Occipital lobe (tissue), 2 donors: Measurements from ENCODE around the gene TMEM238. TPM values are rescaled to one million over a fixed set of nuclear protein-coding genes. Genes with fewer than 3 reads are reported as not detected.
"Not testable (repeated sequence)": the region's sequence is repeated elsewhere in the genome, so short reads cannot be mapped to it uniquely, and the experiment has no call there.

Source experiments
- DNase-seq: peaks from one replicate; lab custom pipeline; 2025; lab: John Stamatoyannopoulos, UW
- total RNA-seq: library from RNA; depleted of rRNA; stranded (reverse); fragments of >200 nt; gene quantifications from one replicate; pipeline ENCODE4 v1.2.3, GENCODE V29; 2014

The TMEM238 gene
- total RNA-seq, 1 donor from 2014 or later, result not detected

GRCh38 chr19:55341171-55341588 lies 42.9 kb downstream of the TMEM238 start:
- DNase-seq, result peak; percentile 9

DNA sequence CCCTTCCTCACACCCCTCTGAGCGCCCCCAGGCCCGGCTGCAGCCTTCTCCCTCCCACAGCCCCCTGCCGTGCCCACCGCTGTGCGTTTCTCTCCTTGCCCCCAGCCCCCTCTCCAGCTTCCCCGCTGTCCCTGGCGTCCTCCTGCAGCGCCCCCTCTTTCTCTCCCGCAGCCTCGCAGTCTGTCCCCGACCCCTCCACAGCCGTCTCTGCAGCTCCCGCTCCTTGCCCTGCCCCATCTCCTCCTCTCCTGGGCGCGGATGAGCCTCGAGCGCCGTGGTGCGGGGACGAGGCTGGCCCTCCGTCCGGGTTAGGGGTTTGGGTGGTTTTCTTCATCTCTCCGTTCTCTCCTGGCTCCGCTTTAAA lies 43.3 kb downstream of the TMEM238 start:
- DNase-seq, result no peak

DNA sequence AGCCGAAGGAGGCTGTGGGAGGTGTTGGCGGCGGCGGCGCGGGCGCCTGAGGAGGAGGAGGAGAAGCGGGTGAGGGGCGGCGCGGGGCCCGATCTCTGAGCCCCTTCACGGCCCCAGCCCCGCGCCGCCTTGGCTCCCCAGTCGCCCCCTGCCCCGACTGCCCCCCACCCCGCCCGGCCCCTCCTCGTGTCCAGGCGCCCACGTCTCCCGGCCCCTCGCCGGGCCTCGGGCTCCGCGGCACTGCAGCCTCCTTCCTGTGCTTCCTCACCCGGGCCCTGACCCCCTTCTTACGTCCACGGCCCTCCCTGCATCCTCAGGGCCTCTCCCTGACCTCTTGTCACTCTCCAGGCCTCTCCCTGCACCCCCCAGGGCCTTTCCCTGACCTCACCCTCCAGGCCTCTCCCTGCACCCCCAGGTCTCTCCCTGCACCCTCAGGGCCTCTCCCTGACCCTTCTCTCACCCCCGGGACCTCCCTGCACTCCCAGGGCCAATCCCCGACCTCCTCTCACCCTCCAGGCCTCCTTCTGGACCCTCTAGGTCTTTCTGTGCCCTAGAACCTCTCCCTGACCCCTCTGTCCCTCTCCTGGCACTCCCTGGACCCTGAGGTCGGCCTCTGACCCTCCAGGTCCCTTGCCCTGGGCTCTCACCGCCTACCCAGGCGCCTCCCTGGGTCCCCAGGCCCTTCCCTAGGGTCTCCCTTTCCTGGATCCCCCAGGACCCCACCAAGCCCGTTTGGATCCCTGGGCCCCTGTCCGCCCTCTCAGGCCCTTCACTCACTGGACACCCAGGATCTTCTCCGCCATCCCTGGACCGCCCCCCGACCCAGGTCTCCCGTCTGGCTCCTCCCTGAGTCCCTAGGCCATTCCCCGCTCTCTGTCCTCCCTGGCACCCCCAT lies 44.0 kb downstream of the TMEM238 start:
- no peak for DNase-seq

- DNase-seq, result peak; percentile 100
Observed at GRCh38 chr19:55339105-55339888, 44.8 kb downstream of the TMEM238 start, which contains the start of gene KMT5C. Gene KMT5C, plus strand, starts transcription at chr19:55339876. Its CDS starts 2,061 bp downstream, at chr19:55341937.

DNA sequence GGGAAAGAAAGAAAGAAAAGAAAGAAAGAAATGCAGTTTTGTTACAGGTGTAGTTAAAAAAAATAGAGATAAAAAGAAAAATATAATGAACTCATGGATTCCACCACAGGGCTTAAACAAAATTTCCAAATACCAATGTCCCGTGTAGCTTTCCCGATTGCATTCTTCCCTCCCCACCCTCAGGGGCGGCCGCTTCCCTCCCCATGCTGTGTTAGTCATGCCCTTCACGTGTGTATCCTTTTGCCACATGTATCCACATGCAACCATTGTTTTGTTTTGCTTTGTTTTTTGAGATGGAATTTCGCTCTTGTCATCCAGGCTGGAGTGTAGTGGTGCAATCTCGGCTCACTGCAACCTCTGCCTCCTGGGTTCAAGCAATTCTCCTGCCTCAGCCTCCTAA lies 48.0 kb downstream of the TMEM238 start:
- no peak for DNase-seq

- DNase-seq, result no peak
Observed at GRCh38 chr19:55333870-55334269, 50.2 kb downstream of the TMEM238 start.

GRCh38 chr19:55329791-55330190 lies 54.3 kb downstream of the TMEM238 start:
- not testable (repeated sequence) for DNase-seq

Other genes starting within 250 kb of the TMEM238 start
- gene TNNT1, start 235.1 kb downstream of the TMEM238 start, total RNA-seq, result not detected
- not detected for gene TNNI3, start 226.6 kb downstream of the TMEM238 start, total RNA-seq
- 0.31 TPM for gene DNAAF3, start 217.7 kb downstream of the TMEM238 start, total RNA-seq
- 36.8 TPM for gene SYT5, start 204.0 kb downstream of the TMEM238 start, total RNA-seq
- gene PTPRH, start 174.8 kb downstream of the TMEM238 start, total RNA-seq, result 0.47 TPM
- 0.78 TPM for gene TMEM86B, start 155.5 kb downstream of the TMEM238 start, total RNA-seq
- gene PPP6R1, start 125.3 kb downstream of the TMEM238 start, total RNA-seq, result 11.4 TPM
- gene HSPBP1, start 104.2 kb downstream of the TMEM238 start, total RNA-seq, result 23.4 TPM
- 67.1 TPM for gene BRSK1, start 100.3 kb downstream of the TMEM238 start, total RNA-seq
- gene TMEM150B, start 59.0 kb downstream of the TMEM238 start, total RNA-seq, result 0.47 TPM
- gene KMT5C, start 44.4 kb downstream of the TMEM238 start, total RNA-seq, result 6.9 TPM
- not detected for gene COX6B2, start 29.6 kb downstream of the TMEM238 start, total RNA-seq
- not detected for gene GARIN5B, start 21.0 kb downstream of the TMEM238 start, total RNA-seq
- 0.16 TPM for gene IL11, start 13.8 kb downstream of the TMEM238 start, total RNA-seq
- not detected for gene TMEM190, start 7.5 kb downstream of the TMEM238 start, total RNA-seq
- gene RPL28, start 1.6 kb upstream of the TMEM238 start, total RNA-seq, result 112 TPM
- 35.9 TPM for gene UBE2S, start 23.5 kb upstream of the TMEM238 start, total RNA-seq
- 4.2 TPM for gene SHISA7, start 59.0 kb upstream of the TMEM238 start, total RNA-seq
- gene ISOC2, start 77.3 kb upstream of the TMEM238 start, total RNA-seq, result 13.7 TPM
- gene C19orf85, start 80.5 kb upstream of the TMEM238 start, total RNA-seq, result not detected
- 0.78 TPM for gene ZNF628, start 92.3 kb upstream of the TMEM238 start, total RNA-seq
- 15.0 TPM for gene NAT14, start 100.9 kb upstream of the TMEM238 start, total RNA-seq
- gene SSC5D, start 104.1 kb upstream of the TMEM238 start, total RNA-seq, result 0.31 TPM
- not detected for gene SBK2, start 152.8 kb upstream of the TMEM238 start, total RNA-seq
- 0.31 TPM for gene SBK3, start 161.3 kb upstream of the TMEM238 start, total RNA-seq
- 4.2 TPM for gene ZNF579, start 196.6 kb upstream of the TMEM238 start, total RNA-seq
- gene FIZ1, start 215.2 kb upstream of the TMEM238 start, total RNA-seq, result 4.1 TPM
- 2.8 TPM for gene ZNF524, start 216.0 kb upstream of the TMEM238 start, total RNA-seq
- gene ZNF865, start 221.4 kb upstream of the TMEM238 start, total RNA-seq, result 1.2 TPM
- gene ZNF784, start 240.3 kb upstream of the TMEM238 start, total RNA-seq, result 5.1 TPM